Activated CD8-positive, alpha-beta memory T cell treated with anti-CD3 and anti-CD28 coated beads for 1 hour (primary cell): Measurements from ENCODE around the gene SWSAP1.
"Not testable (repeated sequence)": the region's sequence is repeated elsewhere in the genome, so short reads cannot be mapped to it uniquely, and the experiment has no call there.

ENCODE experiments used
- DNase-seq, 2 donors: peaks; one replicate each; pipeline ENCODE4 v3.0.0-alpha.2; 2020; ENCODE audit warnings: low read depth in 1 of 2; ENCODE audit errors: extremely low read depth in 1 of 2

SWSAP1 gene

GRCh38 chr19:11406703-11407236 lies 32.3 kb downstream of the SWSAP1 start:
- not testable (repeated sequence) for DNase-seq

GRCh38 chr19:11408591-11408990 lies 34.1 kb downstream of the SWSAP1 start:
- no peak for DNase-seq

GRCh38 chr19:11410682-11411081 lies 36.2 kb downstream of the SWSAP1 start:
- DNase-seq = no peak

- DNase-seq = no peak
Observed at GRCh38 chr19:11414544-11414943, 40.1 kb downstream of the SWSAP1 start.

- DNase-seq = no peak
Observed at GRCh38 chr19:11416346-11417052, 42.0 kb downstream of the SWSAP1 start.

- DNase-seq = no peak
Observed at GRCh38 chr19:11418094-11418548, 43.7 kb downstream of the SWSAP1 start.

GRCh38 chr19:11418549-11419506 lies 44.4 kb downstream of the SWSAP1 start, which contains the start of gene RGL3:
Gene RGL3 (minus strand): TSS chr19:11419314. CDS start chr19:11419278, 36 bp downstream.
- no peak for DNase-seq

- DNase-seq = no peak
Observed at GRCh38 chr19:11420429-11421370, 46.2 kb downstream of the SWSAP1 start.

- DNase-seq = peak in 1 of 2 donors; percentile 29
Observed at GRCh38 chr19:11421371-11422098, 47.1 kb downstream of the SWSAP1 start.

- DNase-seq = peak in 1 of 2 donors; percentile 32
Observed at GRCh38 chr19:11422163-11423065, 47.9 kb downstream of the SWSAP1 start.

GRCh38 chr19:11423164-11423790 lies 48.8 kb downstream of the SWSAP1 start:
- DNase-seq = no peak

GRCh38 chr19:11423791-11424181 lies 49.3 kb downstream of the SWSAP1 start:
- no peak for DNase-seq
